Left lung (tissue), 10 donors: ENCODE results near the gene FUNDC2. TPM values are rescaled to one million over a fixed set of nuclear protein-coding genes. Genes with fewer than 3 reads are reported as not detected.

Source experiments
- ATAC-seq: fragments of 200-7000 bp; cut with Tn5 transposase; one replicate; pipeline ENCODE4 v1.9.1; 2020; ENCODE audit warnings: moderate library complexity
- DNase-seq, 4 donors: peaks; one replicate each; pipeline ENCODE4 v3.0.0-alpha.2; 2013 to 2020
- H3K27ac ChIP-seq, 2 donors: fragments of 200-600 bp; sonication (generic) in 1 of 2; one replicate each; pipeline versions ENCODE4 v1.5.0 to v1.8.0; 2020 to 2021
- H3K27me3 ChIP-seq, 2 donors: fragments of 200-600 bp; sonication (generic) in 1 of 2; one replicate each; pipeline versions ENCODE4 v1.5.0 to v1.8.0; 2020 to 2021
- H3K36me3 ChIP-seq, 2 donors: fragments of 200-600 bp; sonication (generic) in 1 of 2; one replicate each; pipeline versions ENCODE4 v1.5.0 to v1.8.0; 2020 to 2021
- H3K4me1 ChIP-seq, 2 donors: fragments of 200-600 bp; one replicate each; pipeline ENCODE4 v1.8.0; 2021
- H3K4me3 ChIP-seq, 2 donors: fragments of 200-600 bp; sonication (generic) in 1 of 2; one replicate each; pipeline versions ENCODE4 v1.5.0 to v1.8.0; 2020 to 2021; ENCODE audit warnings: mild to moderate bottlenecking in 1 of 2
- H3K9me3 ChIP-seq, 2 donors: fragments of 200-600 bp; sonication (generic) in 1 of 2; one replicate each; pipeline versions ENCODE4 v1.5.0 to v1.8.0; 2020 to 2021
- intact Hi-C, 2 donors: fragments of 100-400 bp; cut with DNase I; formaldehyde crosslinking; loops; one replicate each; pipeline versions ENCODE4 v1.11.2 to v1.14.2; 2022
- polyA plus RNA-seq, 6 donors: library from polyadenylated mRNA; unstranded; fragments of 120-200 nt; gene quantifications; one replicate each; pipeline ENCODE4 v1.2.1, GENCODE V29; 2013; ENCODE audit not compliant: insufficient read length in 6 of 6
- total RNA-seq, 2 donors: library from RNA; stranded (reverse); fragmentation: NEBNext Ultra II Directional; extraction: Animal tissue kit (Norgen Biotek cat#: 25700); gene quantifications; one replicate each; pipeline ENCODE4 v1.2.1, GENCODE V29; 2021
- TF ChIP-seq, protein P1 (sequence below), 2 donors: fragments of 200-600 bp; sonication (generic) in 1 of 2; IDR thresholded peaks; one replicate each; pipeline versions ENCODE4 v1.5.0 to v1.8.0; 2021; ENCODE audit warnings: antibody characterized with exemption in 2 of 2
- donor health status: DM: no; HTN: yes; CAD: no.
- donor health status: DM: no; HTN: no; CAD: no.

Gene FUNDC2
- total and polyA plus RNA-seq, 8 donors = 71.5 to 122 (median 105) TPM

DNA sequence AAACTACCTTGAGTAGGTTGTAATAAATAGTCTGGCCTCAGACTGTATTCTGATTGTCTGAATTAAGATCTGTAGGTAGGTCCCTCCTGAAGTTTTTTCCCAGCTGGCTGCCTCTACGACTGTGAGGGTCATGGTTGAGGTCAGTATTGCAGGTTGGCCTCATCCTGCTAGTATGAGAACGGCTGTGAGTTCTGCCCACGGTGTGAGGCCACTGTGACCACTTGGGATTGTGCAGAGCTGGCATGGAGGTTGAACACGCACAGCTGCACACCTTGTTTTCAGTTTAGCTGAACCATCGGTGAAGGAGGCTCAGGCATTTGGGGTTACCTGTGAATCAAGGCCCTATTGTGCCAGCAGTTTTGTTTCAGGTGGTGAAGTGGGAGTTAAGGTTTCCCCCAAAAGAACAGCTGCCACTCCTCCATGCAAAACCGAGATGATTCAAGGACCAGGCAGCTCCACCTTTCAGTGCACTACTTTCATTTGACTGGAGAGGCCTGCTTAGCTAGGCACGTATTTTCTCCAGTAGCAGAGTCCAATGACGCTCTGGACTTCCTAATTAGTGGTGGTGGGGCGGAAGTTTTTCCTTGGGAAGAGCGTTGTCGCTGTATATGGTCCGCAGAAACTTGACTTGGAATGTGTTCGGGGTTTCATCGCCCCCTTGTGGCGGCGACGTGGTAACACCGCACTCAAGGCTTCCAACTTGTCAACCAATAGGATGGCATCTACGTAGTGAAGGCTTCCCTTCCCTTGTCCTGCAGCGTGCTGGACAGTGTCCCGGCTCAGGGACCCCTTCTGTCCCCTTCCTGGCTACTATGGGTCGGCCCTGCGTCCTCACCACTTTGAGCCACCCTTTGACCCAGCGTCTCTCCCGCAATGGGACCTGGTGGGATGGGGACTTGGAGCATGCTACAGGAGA is 30.5 kb downstream of the FUNDC2 start:
- H3K9me3 ChIP-seq = no peaks in the 10 kb centered on the region
- DNase-seq = peak; percentile 44 to 82 (median 68)
- peak; percentile 98 for ATAC-seq
- peaks cover 0 to 9% of the 10 kb centered on the region in 2 donors for H3K4me1 ChIP-seq
- intact Hi-C loops = loop anchor here in 1 of 2 donors (5.0 kb wide), 1 partner anchor 75 kb away; no protein-coding TSS in a partner anchor
- H3K27ac ChIP-seq = no peak overlapping the region
- peaks cover 0 to 2% of the 10 kb centered on the region in 2 donors for H3K36me3 ChIP-seq
- TF ChIP-seq, protein P1, sequence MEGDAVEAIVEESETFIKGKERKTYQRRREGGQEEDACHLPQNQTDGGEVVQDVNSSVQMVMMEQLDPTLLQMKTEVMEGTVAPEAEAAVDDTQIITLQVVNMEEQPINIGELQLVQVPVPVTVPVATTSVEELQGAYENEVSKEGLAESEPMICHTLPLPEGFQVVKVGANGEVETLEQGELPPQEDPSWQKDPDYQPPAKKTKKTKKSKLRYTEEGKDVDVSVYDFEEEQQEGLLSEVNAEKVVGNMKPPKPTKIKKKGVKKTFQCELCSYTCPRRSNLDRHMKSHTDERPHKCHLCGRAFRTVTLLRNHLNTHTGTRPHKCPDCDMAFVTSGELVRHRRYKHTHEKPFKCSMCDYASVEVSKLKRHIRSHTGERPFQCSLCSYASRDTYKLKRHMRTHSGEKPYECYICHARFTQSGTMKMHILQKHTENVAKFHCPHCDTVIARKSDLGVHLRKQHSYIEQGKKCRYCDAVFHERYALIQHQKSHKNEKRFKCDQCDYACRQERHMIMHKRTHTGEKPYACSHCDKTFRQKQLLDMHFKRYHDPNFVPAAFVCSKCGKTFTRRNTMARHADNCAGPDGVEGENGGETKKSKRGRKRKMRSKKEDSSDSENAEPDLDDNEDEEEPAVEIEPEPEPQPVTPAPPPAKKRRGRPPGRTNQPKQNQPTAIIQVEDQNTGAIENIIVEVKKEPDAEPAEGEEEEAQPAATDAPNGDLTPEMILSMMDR (IDR thresholded peaks at IDR 0.05) = peak; percentile 52 to 76
- H3K4me3 ChIP-seq = no peak overlapping the region
- H3K27me3 ChIP-seq = no peaks in the 10 kb centered on the region

DNA sequence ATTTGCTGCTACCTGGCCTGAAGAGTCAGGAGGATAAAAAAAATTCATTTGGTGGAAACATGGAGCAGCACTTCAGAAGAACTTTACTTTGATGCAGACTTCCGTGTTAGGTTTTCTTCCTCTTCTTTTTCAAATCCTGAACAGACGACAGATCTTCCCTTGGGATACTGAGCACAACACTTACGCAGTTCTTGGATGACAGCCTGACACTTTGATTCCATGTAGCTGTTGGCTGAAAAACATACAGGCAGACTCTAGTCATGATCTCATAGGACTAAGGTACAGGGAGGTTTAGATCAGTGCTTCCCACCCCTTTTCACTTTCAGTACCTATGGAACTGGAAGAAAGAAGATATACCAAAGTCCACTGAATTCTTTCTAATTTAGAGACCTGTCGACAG is 35.1 kb downstream of the FUNDC2 start:
- TF ChIP-seq, protein P1 (IDR thresholded peaks at IDR 0.05) = no peak
- ATAC-seq (no peak), DNase-seq (no peak)
- H3K9me3 ChIP-seq = no peaks in the 10 kb centered on the region
- no peak overlapping the region for H3K27ac ChIP-seq
- H3K36me3 ChIP-seq = no peaks in the 10 kb centered on the region
- H3K4me1 ChIP-seq = peaks cover 0 to 9% of the 10 kb centered on the region in 2 donors
- H3K27me3 ChIP-seq = no peaks in the 10 kb centered on the region
- H3K4me3 ChIP-seq = no peak overlapping the region
- intact Hi-C loops = no loop called here

DNA sequence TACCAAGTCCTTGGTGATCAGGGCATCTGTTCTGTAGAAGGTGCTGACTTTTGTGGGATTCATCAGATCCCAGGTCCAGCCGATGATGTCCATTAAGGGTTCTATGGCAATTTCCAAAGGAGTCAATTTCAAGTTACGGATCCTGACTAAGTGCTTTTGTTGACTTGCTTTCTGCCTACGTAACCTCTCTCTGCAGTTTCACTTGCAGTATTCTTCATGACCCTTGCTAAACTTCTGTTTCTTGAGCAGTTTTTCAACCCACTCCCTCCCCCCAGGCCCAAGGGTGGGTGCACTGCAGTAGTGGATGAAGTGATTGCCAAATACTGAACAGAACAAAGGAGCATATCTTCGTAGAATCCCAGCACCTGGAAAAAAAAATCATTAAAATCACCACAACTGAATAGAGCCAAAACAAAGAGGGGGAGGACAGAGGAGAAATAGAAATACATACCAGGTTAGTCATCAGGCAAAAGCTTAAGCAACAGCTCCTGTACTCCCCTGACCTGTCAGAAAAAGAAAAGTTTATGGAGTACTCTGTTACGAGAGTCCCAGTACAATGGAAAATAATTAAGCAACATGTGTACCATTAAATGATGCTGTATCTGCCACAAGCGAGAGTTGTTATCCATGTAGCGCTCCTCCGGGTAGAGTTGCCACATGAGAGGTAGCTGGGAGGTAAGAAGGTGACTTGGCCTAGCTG is 38.5 kb downstream of the FUNDC2 start:
- no peak overlapping the region for H3K27ac ChIP-seq
- intact Hi-C loops = no loop called here
- peaks cover 0 to 11% of the 10 kb centered on the region in 2 donors for H3K4me1 ChIP-seq
- no peaks in the 10 kb centered on the region for H3K36me3 ChIP-seq
- H3K4me3 ChIP-seq = no peak overlapping the region
- H3K27me3 ChIP-seq = no peaks in the 10 kb centered on the region
- H3K9me3 ChIP-seq = no peaks in the 10 kb centered on the region
- TF ChIP-seq, protein P1 (IDR thresholded peaks at IDR 0.05) = no peak
- DNase-seq (no peak), ATAC-seq (no peak)

DNA sequence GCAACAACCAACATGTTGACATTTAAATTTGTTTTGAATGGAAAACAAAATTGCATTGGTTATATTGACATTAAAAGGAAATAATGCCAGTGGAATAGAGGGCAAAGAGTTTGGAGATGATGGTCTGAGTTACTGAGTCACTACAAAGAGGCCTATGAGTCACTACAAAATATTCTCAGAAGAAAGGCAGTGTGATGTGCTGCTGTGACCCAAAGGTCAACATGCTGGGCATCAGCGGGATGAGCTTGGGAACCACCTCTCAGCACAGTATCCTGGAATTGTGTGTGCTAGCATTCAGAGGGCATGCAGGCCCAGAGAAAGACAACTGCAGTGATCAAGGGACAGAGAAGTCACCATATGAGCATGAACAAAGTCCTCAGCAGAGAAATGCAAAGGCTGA is 41.5 kb downstream of the FUNDC2 start:
- ATAC-seq (no peak), DNase-seq (no peak)
- intact Hi-C loops = no loop called here
- peaks cover 0 to 22% of the 10 kb centered on the region in 2 donors for H3K4me1 ChIP-seq
- H3K27ac ChIP-seq = no peak overlapping the region
- H3K9me3 ChIP-seq = no peaks in the 10 kb centered on the region
- TF ChIP-seq, protein P1 (IDR thresholded peaks at IDR 0.05) = no peak
- H3K36me3 ChIP-seq = no peaks in the 10 kb centered on the region
- no peaks in the 10 kb centered on the region for H3K27me3 ChIP-seq
- H3K4me3 ChIP-seq = no peak overlapping the region

DNA sequence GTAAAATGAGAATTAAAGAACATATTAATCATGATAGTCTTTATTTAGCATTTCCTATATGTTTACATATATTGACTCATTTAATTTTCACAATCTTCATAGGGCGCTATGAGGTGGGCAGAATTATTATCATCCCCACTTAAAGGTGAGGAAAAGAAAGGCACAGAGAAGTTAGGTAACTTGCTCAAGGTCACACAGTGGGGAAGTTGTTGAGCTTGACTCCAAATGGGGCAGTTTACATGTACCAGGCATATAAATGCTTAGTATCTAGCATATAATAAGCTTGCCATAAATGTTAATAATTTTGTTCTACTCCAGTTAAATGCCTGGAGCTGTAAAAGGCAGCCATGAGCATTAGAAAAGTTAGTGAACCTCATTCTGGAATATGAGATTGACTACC is 42.8 kb downstream of the FUNDC2 start:
- DNase-seq (no peak), ATAC-seq (no peak)
- Histone ChIP-seq H3K4me1 (peaks cover 0 to 23% of the 10 kb centered on the region in 2 donors), H3K27ac (no peak overlapping the region), H3K27me3 (no peaks in the 10 kb centered on the region), H3K4me3 (peak overlapping the region in 1 of 2 donors; percentile 55), H3K36me3 (no peaks in the 10 kb centered on the region), H3K9me3 (no peaks in the 10 kb centered on the region)
- intact Hi-C loops = no loop called here
- TF ChIP-seq, protein P1 (IDR thresholded peaks at IDR 0.05) = no peak
